ENCODE measurements around the gene GALNTL6. TPM values are rescaled to one million over a fixed set of nuclear protein-coding genes. Genes with fewer than 3 reads are reported as not detected.

GALNTL6 gene
- total RNA-seq, 4 donors from 2014 or later: 0.30 to 1.3 (median 0.60) TPM

DNA sequence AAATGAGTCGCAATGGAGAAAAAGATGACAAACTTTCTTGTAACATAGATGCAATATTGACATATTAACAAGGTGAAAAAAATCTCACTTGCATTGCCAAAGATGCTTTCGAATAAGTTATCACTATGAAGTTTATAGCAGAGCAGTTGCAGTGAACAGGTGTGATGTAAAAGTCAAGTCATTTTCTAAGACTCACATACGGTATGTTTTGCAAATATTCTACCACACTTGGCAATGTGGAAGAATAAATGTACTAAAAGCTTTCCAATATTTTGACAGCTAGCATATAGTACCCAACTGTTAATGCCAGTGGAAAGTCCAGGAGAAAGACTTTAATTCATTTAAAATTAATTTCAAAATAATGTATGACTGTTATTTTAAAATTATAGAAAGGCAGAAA is 76.5 kb downstream of the GALNTL6 start:
- DNase-seq (ENCODE audit: low spot score in 2 of 2): no peak
- TF ChIP-seq, protein P1, sequence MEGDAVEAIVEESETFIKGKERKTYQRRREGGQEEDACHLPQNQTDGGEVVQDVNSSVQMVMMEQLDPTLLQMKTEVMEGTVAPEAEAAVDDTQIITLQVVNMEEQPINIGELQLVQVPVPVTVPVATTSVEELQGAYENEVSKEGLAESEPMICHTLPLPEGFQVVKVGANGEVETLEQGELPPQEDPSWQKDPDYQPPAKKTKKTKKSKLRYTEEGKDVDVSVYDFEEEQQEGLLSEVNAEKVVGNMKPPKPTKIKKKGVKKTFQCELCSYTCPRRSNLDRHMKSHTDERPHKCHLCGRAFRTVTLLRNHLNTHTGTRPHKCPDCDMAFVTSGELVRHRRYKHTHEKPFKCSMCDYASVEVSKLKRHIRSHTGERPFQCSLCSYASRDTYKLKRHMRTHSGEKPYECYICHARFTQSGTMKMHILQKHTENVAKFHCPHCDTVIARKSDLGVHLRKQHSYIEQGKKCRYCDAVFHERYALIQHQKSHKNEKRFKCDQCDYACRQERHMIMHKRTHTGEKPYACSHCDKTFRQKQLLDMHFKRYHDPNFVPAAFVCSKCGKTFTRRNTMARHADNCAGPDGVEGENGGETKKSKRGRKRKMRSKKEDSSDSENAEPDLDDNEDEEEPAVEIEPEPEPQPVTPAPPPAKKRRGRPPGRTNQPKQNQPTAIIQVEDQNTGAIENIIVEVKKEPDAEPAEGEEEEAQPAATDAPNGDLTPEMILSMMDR (IDR thresholded peaks at IDR 0.05): no peak
- TF ChIP-seq POLR2A (IDR thresholded peaks at IDR 0.05): no peak
- intact Hi-C loops (cut with DNase I; ENCODE audit: low total_unique reads): no loop called here
- no peak overlapping the region for H3K4me3 ChIP-seq (ENCODE audit: low read depth, poor library complexity, severe bottlenecking)
- WGBS, 2 donors: 81 to 88% methylated on average over 3 of the region's 3 CpGs

DNA sequence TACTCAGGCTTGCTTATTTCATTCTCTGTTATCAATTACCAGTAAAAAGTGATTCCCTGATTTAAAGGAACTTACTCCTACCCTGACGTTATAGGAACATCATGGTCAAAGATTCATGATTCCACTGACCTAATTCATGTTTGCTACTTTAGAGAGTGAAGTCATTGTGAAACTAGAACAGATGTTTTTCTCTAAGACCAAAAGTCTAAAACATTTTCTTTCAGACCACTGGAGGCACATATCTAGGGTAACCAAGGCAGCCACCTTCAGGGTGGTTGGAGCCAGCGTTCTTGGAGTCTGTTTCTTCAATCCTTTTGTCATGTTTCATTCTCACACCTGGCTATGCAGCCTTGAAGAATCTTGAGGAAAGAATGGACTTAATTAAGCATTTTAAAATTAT is 77.8 kb downstream of the GALNTL6 start:
- intact Hi-C loops (cut with DNase I; ENCODE audit: low total_unique reads): no loop called here
- no peak overlapping the region for H3K4me3 ChIP-seq (ENCODE audit: low read depth, poor library complexity, severe bottlenecking)
- no peak for DNase-seq (ENCODE audit: low spot score in 2 of 2)
- no peak for TF ChIP-seq POLR2A (IDR thresholded peaks at IDR 0.05)
- TF ChIP-seq, protein P1 (IDR thresholded peaks at IDR 0.05): no peak
- WGBS, 2 donors: 58 to 61% methylated on average over 2 of the region's 2 CpGs

DNA sequence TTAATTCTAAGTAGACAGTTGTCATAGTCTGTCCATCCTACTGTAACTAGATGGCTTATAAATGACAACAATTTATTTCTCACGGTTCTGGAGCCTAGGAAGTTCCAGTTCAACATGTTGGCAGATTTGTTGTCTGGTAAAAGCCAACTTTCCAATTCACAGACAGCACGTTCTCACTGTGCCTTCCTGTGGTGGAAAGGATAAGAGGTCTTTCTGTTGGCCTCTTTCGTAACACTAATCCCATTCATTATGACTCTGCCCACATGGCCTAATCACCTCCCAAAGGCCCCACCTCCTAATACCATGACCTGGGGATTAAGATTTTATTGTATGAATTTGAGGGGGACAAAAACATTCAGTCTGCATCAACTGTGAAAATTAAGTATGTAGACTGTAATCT is 83.2 kb downstream of the GALNTL6 start:
- intact Hi-C loops (cut with DNase I; ENCODE audit: low total_unique reads): no loop called here
- no peak overlapping the region for H3K4me3 ChIP-seq (ENCODE audit: low read depth, poor library complexity, severe bottlenecking)
- TF ChIP-seq, protein P1 (IDR thresholded peaks at IDR 0.05): no peak
- TF ChIP-seq POLR2A (IDR thresholded peaks at IDR 0.05): no peak
- DNase-seq (ENCODE audit: low spot score in 2 of 2): no peak
- 76 to 84% methylated on average over 3 of the region's 3 CpGs for WGBS, 2 donors

DNA sequence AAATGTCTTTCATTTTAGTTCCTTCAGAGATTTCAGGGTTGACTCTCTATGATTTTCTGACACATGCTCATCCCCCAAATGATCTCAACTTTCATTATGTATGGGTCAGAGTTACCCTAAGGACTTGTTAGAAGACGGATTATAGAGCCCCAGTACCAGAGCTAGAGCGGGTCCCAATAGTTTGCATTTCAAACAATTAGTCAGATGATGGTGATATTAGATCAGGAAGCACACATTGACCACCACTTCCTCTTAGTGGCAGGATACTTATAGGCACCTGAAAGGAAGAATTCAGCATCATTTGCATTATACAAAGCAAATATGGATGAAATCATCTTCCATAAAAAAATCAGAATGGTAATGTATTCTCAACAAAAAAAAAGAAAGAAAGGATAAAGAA is 106.1 kb downstream of the GALNTL6 start:
- WGBS, 2 donors: 76 to 79% methylated on average over 2 of the region's 2 CpGs

DNA sequence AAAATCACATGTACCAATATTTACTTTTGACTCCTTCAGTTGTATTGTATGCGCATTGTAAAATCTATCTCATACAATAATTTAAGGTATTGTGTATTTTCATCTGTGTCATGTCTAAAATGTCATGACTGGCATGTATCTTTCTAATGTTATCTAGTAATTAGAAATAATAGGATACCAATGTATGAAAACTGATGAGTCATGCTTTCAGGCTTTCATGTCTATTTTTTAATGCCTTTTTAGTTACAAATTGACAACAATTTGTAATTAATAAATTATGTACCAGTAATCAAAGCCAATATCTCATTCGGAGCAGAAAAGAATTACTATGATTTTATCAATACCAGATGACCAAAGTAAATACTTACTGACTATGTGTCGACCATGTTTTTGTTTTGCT is 107.7 kb downstream of the GALNTL6 start:
- intact Hi-C loops (cut with DNase I; ENCODE audit: low total_unique reads): no loop called here
- WGBS, 2 donors: 72 to 75% methylated on average over 3 of the region's 3 CpGs
- TF ChIP-seq, protein P1 (IDR thresholded peaks at IDR 0.05): no peak
- TF ChIP-seq POLR2A (IDR thresholded peaks at IDR 0.05): no peak
- no peak for DNase-seq (ENCODE audit: low spot score in 2 of 2)
- H3K4me3 ChIP-seq (ENCODE audit: low read depth, poor library complexity, severe bottlenecking): no peak overlapping the region

More for the DNA sequence above, 106.1 kb downstream of the GALNTL6 start:
- TF ChIP-seq POLR2A (IDR thresholded peaks at IDR 0.05): no peak
- TF ChIP-seq, protein P1 (IDR thresholded peaks at IDR 0.05): no peak
- DNase-seq (ENCODE audit: low spot score in 2 of 2): no peak
- intact Hi-C loops (cut with DNase I; ENCODE audit: low total_unique reads): no loop called here
- H3K4me3 ChIP-seq (ENCODE audit: low read depth, poor library complexity, severe bottlenecking): no peak overlapping the region

DNA sequence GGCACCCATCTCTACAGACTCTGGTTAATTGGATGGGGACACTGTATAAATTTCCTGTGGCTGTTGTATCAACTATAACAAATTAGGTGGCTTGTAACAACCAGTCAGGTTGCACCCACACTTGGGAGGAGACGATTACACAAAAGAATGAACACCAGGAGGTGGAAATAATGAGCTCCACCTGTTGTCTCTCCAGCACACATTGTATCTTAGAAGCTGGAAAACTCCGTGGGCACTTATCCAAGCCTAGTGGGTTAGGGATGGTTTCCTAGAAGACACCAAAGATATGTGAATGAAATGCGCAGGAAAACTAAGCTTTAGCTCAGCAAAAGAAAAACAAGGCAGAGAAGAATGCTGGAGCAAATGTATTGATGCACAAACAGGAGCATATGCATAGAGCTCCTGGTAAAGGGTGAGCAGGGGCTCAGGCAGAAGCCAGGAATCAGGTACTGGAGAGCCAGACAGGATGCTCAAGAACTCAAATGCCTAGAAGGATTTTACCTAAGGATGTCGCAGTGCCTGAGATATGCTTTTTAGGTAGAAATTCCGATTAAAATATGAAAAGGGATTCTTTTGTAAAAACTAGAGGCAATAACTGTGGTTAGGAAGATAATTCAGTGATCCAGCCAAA is 111.7 kb downstream of the GALNTL6 start:
- no peak for TF ChIP-seq POLR2A (IDR thresholded peaks at IDR 0.05)
- TF ChIP-seq, protein P1 (IDR thresholded peaks at IDR 0.05): no peak
- WGBS, 2 donors: 62 to 64% methylated on average over 5 of the region's 5 CpGs

More for the DNA sequence above, 111.7 kb downstream of the GALNTL6 start:
- intact Hi-C loops (cut with DNase I; ENCODE audit: low total_unique reads): no loop called here
- no peak for DNase-seq (ENCODE audit: low spot score in 2 of 2)
- H3K4me3 ChIP-seq (ENCODE audit: low read depth, poor library complexity, severe bottlenecking): no peak overlapping the region

All from lower leg skin (tissue), 4 donors.